GM18951 (cell line): ENCODE data around the gene FAAP100.
A peak's percentile ranks its signal among the peaks of the same experiment; 100 is the strongest.

Experiments used
- POLR2A ChIP-seq: IDR thresholded peaks from 4 replicates; pipeline ENCODE4 v1.6.1; 2011; ENCODE audit warnings: mild to moderate bottlenecking; ENCODE audit not compliant: insufficient read length, insufficient read depth; ENCODE audit errors: extremely low read depth
- in situ Hi-C: fragments of 300-500 bp; cut with MboI; formaldehyde crosslinking; loops from one replicate; pipeline ENCODE4 v1.12.0; 2022; ENCODE audit warnings: low sequenced_read_pairs, mixed read lengths, inconsistent platforms; ENCODE audit not compliant: unreplicated experiment

The FAAP100 gene

DNA sequence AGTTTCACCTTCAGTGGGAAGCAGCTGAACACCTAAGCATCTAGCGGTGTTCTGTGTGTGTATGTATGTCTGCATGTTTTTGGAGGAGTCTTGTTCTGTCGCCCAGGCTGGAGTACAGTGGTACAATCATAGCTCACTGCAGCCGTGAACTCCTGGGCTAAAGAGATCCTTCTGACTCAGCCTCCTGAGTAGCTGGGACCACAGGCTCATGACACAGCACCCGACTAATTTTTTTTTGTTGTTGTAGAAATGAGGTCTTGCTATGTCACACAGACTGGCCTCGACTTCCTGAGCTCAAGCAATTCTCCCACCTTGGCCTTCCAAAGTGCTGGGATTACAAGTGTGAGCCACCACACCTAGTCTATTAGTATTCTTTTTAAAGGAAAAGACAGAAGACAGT is 30.2 kb upstream of the FAAP100 start:
- no peak for TF ChIP-seq POLR2A
- in situ Hi-C loops = no loop called here

DNA sequence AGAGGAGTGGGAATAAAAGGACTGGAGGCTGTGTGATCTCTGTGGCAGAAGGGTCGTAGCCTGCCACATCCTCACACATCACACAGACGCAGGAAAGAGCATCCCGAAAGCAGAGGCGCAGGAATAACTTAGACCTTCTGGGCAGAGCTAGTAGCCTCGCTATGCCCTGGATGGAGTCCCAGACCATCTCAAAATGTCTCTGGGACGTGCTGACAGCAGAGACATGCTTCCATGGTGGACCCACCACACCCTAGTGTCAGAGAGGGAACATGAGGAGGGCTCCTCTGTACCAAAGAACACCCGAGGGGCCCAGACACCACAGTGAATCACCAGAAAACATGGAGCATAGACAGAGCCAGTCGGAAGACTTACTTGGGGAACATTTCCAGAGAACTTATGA is 29.6 kb upstream of the FAAP100 start:
- TF ChIP-seq POLR2A = no peak

DNA sequence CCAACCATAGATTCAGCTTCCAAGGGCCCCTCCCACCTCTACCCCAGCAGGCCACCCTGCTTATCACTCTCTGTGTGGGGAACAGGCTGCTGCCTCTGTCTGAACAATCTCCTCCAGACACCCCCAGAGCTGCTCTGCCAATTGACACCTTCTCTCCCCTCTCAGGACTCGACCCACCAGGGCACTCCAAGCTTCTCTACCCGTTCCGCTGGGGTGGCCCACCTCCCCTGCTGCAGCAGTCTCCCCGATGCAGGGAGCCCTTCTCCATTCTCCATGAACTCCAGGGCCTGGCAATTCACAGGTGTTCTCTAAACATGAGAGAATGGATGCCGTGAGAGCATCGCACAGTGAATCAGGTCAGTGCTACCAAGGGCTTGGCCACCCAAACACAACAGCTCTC is 28.3 kb upstream of the FAAP100 start:
- in situ Hi-C loops = no loop called here
- no peak for TF ChIP-seq POLR2A

More for the DNA sequence above, 29.6 kb upstream of the FAAP100 start:
- in situ Hi-C loops = no loop called here

DNA sequence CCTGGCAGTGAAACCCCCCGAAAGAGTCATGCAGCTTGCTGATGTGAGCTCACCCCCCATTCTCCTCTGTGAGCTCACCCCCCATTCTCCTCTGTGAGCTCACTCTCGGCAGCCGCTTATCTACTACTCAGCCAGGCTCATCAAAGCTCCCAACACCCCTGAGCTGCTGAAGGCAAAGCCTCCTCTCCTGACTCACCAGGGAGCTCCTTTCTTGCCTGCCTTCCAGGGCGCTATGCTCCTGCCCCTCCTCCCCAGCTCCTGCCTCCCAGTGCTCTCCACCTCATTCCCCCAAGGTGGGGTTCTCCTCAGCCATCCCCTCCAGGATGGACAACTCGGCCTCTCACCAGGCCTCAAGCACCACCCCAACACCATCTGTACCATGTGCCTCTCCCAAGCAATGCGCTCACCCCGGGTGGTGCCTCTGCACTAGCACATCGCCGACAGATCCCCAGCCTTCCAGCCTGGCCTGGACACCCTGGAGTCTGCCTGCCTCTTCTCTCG is 27.7 kb upstream of the FAAP100 start:
- TF ChIP-seq POLR2A = no peak

DNA sequence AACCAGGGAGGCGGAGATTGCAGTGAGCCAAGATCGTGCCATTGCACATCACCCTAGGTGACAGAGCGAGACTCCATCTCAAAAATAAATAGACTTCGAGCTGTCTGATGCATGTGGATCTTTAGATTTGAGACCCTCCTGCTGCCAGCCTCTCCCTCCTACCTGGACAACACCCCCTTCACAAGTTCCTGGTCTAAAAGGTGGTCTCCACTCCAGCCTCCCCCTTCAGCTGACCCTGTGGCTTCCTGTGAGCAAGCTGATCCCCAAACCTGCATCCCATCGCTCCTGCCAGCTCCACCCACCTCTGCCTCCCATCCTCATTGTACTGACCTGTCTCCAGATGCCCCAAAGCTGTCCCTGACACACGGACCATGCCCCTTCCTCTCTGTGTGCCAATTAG is 27.1 kb upstream of the FAAP100 start:
- in situ Hi-C loops = no loop called here
- no peak for TF ChIP-seq POLR2A

More for the DNA sequence above, 27.7 kb upstream of the FAAP100 start:
- in situ Hi-C loops = no loop called here

DNA sequence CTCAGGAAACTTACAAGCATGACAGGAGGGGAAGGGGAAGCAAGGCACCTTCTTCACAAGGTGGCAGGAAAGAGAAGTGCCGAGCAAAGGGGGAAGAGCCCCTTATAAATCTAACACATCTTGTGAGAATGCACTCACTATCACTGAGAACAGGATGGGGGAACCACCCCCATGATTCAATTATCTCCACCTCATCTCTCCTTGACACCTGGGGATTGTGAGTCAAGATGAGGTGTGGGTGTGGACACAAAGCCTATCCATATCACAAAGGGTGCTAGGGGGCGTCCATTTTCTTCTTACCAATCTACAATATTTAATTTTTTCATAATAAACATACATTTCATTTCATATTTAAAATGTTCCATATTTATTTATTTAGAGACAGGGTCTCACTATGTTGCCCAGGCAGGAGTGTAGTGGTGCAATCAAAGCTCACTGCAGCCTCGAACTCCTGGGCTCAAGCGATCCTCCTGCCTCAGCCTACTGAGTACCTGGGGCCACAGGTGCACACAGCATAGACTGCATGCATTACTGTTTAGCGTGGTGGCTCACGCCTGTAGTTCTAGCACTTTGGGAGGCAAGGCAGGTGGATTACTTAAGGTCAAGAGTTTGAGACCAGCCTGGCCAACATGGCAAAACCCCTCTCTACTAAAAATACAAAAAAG is 26.5 kb upstream of the FAAP100 start:
- in situ Hi-C loops = no loop called here
- no peak for TF ChIP-seq POLR2A

DNA sequence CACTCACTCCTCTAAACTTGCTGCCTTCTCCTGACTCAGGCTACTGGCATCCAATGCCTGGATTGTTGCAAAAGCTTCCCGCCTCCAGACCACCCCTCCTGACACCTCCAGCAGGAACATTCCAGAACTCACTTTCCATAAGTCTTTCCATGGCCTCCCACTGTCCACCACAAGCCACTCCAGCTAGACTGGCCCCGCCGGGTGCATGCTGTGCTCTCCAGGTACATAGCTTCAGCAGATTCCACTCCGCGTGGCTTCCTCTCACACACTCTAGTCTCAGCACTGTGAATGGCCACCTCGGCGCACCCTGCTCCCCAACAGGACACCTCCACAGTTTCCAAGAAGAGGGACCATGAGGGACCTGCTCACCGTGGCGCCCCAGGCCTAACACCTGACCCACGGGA is 25.9 kb upstream of the FAAP100 start:
- no peak for TF ChIP-seq POLR2A
- in situ Hi-C loops = no loop called here

DNA sequence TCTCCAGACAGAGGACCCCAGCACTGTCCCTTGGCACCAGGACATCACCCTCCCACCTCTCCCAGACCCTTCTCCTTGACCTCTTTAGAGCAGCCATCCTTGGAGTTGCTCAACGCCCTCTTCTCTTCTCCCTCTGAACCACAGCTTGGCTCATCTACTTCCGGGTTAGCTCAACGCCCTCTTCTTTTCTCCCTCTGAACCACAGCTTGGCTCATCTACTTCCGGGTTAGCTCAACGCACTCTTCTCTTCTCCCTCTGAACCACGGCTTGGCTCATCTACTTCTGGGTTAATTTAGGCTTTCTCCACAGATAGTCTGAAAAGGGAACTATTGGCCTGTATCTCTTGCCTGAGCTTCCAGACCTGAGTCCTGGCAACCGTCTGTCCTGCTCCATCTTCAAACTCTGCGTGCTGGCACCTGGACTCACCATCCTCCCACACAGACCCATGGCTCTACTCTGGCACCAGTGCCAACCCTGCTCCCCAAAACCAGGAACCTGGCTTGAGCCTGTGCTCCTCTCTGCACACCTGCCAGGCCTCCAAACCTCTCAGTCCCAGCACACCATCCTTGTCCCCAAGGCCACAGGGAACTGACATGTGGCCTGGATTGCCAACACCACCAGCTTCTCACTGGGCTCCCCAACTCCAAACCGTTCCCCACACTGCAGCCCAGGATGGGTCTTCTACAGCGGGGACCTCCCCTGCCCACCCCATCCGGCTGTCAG is 25.3 kb upstream of the FAAP100 start:
- in situ Hi-C loops = no loop called here
- TF ChIP-seq POLR2A = no peak

DNA sequence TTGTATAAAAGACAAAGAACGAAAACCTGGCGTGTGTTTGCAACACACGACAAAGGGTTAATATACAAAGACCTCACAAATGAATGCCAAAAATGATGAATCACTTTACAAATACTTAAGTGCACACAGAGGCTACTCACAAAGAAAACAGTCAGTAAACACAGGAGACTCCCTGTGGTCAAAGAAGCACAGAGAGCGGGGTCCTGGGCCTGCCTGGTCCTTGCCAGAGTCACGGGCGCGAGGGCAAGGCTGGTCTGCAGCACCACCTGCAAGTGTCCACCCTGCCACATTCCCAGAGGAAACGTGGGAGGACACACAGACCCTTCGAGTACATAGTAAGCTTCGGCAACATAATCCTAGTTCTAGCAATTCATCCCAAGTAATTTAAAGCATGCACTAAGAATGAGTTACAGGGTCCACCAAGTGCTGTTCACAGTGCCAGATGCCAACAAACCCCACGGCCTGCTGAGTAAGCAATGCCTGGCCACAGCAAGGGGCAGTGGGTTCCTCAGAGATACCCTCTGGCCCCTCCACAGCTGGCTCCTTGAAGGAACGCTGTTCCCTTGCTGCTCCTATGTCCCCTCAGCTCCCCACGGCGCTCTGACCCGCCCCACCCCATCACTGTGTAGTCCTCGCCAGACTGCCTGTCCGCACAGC is 24.6 kb upstream of the FAAP100 start:
- peak; percentile 13 for TF ChIP-seq POLR2A
- in situ Hi-C loops = no loop called here

DNA sequence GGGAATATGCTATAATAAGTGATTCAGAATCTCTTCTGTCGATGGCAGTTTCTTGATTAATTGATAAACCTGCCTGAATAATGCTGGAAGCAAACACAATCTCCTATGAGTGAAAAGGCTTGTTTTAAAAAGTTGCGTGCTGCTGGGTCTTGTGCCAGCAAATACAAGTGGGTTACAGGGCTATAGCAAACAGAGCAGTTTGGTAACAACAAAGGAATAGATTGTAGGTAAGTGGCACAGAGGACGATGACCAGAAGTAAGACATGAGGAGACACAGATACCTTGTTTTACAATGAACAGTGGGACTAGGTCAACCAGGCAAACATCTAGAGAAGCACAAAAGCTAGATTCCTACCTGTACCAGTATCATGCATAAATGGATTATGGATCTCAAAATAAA is 23.7 kb upstream of the FAAP100 start:
- in situ Hi-C loops = no loop called here
- TF ChIP-seq POLR2A = no peak

DNA sequence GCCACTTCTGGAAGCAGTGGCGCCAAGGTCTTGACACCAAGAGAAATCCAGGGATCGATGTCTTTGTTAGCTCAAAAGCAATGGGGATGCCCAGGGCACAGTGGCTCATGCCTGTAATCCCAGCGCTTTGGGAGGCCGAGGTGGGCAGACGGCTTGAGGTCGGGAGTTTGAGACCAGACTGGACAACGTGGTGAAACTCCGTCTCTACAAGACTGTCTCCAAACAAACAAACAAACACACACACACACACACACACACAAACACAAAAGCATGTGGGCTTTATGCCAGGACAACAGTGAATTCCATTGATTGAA is 22.4 kb upstream of the FAAP100 start:
- no peak for TF ChIP-seq POLR2A
- in situ Hi-C loops = no loop called here

DNA sequence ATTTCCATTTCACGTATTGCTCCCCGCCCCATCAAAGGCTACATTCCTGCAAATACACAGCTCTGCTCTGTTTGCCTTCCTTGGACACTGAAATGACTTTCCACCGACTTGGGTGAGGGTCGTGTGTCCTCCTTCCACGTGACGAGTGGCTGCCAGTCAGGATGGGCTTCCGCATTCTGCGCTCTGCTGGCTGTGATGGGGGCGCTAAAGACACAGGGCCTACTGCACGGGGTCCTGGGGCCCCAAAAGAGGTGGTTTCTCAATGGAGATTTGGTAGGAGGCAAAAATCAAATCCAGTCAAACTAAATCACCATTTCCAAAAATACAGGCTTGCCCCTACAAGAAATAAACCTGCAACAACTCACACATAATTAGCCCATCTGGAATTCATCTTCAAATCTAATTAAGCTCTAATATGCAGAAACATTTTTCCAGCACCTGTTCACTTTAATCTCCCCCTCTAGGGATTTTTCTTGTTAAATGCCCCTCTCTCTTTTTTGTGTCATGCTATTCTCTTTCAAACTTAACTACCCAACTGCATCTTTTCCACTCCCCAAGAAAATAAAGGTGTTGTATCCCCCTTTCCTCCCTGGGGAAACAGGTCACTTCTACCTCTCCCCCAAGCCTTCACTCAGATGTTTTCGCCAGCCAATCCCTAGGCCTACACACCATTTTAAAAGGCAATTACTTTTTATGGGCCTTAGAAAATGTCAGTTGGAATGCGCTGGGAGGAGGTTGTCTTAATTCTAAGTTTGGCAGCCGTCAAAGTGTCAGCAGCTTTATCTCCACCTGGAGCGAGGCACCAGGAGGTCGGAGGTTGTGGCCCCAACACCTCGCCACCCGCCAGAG is 21.9 kb upstream of the FAAP100 start:
- in situ Hi-C loops = no loop called here
- TF ChIP-seq POLR2A = no peak

DNA sequence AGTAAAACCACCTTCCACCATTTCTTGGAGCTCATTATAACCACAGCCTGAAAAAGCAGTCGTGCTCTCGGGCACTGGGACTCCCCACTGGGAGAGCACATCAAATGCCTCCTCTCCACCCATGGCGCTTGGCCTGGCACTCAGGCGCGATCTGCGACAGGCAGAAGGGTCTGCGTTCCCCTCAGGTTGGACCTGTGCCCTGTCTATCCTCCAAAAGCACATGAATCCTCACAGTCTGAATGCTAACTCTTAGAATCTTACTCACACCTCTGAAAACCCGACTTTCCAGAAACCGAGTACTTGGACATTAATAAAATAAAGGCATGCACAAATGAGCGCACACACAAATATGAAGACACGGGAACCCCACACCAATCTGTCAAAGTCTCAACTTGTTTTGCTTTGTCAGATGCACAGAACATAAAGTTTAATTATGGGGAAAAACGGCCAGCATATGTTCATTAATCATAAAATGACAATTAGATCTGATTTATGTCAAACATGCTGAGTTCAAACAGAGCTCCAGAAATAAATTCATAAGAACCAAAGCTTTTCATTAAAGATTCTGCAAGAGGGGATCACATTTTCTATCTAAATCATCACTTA is 20.5 kb upstream of the FAAP100 start:
- no peak for TF ChIP-seq POLR2A
- in situ Hi-C loops = no loop called here
